IPS-NIHi11 (cell line): Measurements from ENCODE around the gene CENPP.

Source experiments
- DNase-seq: peaks from one replicate; pipeline ENCODE4 v3.0.0; 2012; ENCODE audit warnings: mixed read lengths, low spot score

Gene CENPP

DNA sequence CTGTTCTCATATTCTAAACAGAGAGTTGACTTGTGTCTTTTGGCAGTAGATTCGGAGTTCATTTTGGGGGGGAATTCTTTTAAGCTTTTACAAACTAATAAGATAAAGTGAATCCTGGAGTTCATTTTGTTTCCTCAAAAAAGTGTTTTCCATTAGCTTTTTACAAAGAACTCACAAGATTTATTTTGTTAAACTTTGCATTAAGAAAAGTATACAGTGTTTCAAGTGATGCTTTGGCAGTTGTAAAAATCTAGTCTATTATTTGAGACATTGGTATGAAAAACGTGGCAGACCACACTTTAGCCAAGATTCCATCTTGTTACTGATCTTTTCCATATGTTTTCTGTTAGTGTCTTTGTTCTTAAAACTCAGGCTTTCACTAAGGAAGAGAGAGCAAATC is 99.7 kb downstream of the CENPP start:
- no peak for DNase-seq

DNA sequence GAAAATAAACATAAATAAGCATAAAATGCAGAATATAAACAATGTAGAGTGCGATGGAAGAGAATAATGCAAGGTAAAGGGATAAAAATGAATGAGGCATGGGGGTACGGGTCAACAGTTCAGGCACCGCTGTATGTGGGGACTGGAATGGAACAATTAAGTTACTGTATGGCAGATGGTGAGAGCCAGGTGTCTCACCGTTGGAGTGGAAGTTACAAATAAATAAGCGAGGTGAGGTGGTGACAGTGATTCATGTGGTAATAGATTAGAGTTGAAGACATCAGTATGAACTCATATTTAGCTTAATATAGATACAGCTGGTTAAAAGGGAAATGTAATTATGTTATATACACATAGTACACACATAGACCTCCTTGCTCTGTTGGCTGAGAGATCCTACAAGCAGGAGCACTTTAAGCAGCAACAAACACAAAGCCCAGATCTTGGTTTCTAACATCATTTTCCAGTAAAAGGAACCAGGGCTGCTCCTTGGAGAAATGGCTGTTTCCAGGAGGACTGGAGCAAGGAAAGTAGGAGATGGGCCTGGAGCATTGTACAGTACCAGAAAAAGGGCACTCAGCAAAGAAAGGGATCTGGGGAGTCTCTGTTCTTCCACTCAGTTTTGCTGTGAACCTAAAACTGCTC is 100.9 kb downstream of the CENPP start:
- DNase-seq, result no peak

DNA sequence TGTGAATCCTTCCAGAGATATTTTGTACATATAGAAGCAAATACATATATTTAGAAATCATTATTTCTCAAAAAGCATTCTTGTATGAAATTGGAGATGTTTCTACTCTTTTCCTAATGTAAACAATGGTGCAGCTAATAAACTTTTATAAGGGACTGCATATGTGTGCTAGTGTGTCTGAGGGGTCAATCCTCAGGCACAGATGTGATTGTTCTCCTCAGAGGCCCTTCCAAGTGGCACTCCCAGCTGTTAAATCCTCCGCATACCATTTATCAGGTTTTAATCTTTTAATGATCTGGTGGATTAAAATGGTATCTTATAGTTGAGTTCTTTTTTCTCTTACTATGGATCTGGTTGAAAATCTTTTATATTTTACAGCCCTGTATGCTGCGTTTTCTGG is 104.1 kb downstream of the CENPP start:
- DNase-seq, result no peak

DNA sequence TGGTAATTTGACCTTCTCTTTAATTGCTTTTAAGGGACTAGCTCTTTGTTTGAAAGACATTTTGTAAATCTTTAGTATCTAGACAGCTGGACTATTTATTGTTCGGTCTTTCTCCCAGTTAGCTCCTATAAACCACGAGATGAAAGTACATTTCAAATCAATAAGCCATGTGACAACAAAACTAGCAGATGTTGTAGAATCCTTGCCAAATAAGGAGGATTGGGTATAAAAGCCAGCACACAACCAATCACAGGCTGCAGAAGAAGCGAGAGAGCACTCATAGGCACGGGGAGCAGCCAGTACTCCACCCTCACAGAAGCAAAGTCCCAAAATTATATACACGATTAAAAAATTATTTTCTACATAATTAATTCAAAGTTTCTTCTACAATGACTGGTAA is 106.6 kb downstream of the CENPP start:
- no peak for DNase-seq

DNA sequence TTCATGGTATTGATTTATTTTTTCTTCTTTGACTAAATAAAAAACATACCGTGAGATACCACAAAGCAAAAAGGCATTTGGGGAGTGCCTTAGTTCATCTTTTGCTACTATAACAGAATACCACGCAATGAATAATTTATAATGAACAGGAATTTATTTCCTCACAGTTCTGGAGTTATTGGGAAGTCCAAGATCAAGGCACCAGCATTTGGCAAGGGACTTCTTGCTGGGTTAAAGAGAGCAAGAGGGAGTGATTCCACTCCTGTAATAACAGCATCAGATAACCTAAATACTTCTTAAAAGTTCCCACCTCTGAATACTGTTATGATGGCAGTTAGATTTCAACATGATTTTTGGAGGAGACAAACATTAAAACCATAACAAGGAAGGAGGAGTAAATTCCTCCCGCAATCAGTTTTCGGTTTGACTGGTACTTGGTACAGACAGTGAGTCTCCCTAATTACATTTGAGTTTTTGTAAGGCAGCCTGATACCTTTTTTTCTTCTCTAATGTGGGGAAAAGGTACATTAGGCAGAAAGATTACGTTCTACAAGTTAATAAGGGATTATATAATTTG is 107.3 kb downstream of the CENPP start:
- no peak for DNase-seq

DNA sequence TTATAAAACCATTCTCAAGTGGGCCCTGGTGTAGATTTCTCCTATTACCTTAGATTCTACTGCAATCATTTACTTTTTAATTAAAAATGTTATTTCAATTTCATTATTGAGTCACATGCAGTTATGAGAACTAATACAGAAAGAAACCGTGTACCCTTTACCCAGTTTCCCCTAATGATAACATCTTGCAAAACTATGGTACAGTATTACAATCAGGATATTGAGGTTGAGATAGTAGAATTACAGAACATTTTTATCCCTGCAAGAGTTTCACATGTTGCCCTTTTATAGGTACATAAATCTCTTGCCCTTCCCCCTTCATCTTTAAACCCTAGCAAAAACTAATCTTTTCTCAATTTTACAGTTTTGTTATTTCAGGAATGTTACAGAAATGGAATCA is 109.5 kb downstream of the CENPP start:
- no peak for DNase-seq

DNA sequence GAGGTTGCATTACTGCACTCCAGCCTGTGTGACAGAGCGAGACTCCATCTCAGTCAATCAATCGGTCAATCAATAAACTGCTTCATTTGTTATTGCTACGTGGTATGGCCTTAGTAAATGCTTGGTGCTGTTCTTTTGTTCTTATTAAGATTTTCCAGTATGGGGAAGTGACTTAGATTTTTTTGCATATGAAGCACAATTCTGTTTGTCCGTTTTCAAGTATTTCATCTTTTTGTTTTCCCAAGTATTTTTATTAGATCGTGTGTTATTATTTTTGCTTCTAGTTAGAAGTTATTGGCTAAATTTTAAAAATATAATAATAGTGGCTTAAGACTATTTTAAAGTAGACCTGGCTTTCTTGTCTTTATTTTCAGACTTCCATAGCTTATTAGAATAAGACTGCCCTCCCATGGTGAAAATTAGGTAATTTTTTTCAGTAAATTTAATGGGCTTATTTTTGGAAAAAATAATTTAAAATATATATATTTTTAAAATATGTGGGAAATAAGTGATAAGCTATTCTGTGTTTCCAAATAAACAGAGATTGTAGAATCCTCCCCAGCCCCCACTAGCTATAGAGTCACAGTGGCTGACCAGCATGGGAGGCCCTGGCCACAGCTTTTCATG is 113.3 kb downstream of the CENPP start:
- DNase-seq, result no peak

DNA sequence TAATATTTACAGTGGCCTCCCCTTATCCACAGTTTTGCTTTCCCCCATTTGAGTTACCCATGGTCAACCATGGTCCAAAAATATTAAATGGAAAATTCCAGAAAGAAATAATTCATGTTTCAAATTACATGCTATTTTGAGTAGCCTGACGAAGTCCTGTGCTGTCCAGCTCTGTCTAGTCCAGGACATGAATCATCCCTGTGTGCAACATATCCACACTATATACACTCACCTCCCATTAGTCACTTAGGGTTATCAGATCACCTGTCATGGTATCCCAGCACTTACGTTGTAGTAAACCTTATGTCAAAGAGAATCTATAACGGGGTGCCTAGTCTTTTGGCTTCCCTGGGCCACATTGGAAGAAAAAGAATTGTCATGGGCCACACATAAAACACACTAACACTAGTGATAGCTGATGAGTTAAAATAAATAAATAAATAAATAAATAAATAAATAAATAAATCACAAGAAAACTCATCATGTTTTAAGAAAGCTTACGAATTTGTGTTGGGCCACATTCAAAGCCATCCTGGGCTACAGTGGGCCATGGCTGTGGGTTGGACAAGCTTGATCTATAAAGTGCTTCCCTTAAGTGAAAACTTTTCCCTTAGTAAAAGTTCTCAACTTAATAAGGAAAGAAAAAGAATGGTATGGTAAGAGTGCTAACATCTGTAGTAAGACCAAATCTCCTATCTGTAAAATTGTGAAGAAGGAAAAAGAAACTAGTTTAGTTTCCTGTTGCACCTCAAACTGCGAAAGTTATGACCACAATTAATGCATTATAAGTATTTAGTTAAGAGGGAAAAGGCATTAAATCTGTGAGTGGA is 114.4 kb downstream of the CENPP start:
- no peak for DNase-seq

DNA sequence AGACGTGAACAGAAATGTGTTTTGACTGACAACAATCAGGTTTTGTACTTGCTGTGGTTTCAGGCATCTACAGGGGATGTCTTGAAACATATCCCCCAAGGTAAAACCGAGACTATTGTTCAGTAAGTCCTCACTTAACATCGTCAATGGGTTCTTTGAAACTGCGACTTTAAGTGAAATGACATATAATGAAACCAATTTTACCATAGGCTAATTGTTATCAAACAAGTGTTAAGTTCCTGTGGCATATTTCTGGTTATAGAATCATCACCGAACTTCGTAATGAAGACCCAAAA is 114.9 kb downstream of the CENPP start:
- DNase-seq, result no peak

DNA sequence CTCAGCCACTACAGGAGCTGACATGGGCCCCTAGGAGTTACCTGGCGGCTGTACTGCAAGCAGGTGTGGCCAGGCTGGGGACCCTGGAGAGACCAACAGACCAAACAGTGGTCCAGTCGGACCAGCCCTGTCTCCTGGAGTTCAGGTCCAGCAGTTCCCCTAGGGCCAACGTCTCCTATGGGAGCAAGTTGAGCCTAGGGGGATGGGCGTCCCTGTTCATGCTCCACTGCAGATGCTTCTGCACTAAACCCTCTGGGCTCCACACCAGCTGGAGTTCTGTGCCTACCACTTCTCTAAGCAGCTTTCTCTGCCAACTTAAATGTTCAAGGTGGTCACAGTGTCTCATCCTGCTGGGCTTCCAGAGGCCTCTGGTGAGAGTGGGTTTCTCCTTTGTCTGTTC is 119.1 kb downstream of the CENPP start:
- no peak for DNase-seq

DNA sequence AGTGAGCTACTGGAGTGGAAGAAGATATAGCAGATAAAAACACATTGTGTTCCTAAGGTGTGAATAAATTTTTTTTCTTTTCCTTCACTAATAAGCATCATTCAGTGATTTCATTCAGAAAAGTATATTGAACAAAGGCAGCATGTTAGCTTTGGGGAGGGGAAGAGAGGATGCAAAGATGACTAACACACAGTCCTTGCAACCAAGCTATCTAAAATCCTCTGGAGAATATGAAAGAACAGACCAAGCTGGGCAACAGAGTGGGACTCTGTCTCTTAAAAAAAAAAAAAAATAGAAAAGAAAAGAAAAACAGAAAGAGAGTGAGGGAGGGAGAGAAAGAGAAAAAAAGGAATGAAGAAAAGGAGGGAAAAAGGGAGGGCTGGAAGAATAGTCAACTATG is 120.8 kb downstream of the CENPP start:
- DNase-seq, result no peak

- DNase-seq, result peak; percentile 37
Observed at GRCh38 chr9:92455217-92455616, 129.5 kb downstream of the CENPP start.

GRCh38 chr9:92457576-92457975 is 131.8 kb downstream of the CENPP start:
- DNase-seq, result no peak

GRCh38 chr9:92463387-92463786 is 137.6 kb downstream of the CENPP start:
- no peak for DNase-seq

GRCh38 chr9:92463984-92464383 is 138.2 kb downstream of the CENPP start:
- DNase-seq, result no peak

GRCh38 chr9:92467041-92467440 is 141.3 kb downstream of the CENPP start:
- DNase-seq, result no peak

- DNase-seq, result no peak
Observed at GRCh38 chr9:92467511-92467910, 141.8 kb downstream of the CENPP start.

DNA sequence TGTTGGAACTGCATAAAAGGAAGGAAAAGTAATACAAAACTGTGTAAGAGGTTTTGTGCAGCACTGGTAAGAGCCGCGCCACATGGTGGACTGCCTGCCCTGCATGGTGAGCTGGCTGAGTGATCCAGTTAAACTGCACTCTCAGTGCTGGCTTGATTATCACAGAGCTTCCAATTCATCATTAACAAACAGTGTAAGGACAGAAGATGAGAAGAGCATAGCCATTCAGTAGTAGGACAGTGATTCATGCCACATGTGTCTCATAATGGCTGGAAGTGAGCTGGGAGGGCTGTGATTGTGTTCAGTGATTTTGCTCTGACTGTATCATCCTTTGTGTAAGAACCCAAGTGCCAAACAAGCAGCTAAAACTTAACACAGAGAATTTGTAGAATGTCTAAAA is 142.5 kb downstream of the CENPP start:
- DNase-seq, result no peak

DNA sequence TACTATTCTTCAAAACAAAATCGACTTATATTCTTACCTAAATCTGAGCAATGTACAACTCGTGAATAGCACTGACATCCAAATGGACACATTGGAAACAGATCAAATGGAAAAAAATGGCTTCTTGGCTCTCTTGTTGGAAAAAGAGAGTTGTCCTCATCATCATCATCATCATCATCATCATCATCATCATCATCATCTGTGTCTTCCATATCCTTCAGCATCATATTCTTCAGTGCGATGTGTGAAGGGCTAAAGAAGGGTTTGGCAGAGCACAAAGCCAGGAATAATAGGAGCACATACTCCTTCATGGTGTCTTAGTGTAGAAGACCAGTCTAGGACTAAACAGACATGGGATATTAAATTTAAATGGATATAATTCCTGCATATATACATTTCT is 148.8 kb downstream of the CENPP start:
- DNase-seq, result no peak

DNA sequence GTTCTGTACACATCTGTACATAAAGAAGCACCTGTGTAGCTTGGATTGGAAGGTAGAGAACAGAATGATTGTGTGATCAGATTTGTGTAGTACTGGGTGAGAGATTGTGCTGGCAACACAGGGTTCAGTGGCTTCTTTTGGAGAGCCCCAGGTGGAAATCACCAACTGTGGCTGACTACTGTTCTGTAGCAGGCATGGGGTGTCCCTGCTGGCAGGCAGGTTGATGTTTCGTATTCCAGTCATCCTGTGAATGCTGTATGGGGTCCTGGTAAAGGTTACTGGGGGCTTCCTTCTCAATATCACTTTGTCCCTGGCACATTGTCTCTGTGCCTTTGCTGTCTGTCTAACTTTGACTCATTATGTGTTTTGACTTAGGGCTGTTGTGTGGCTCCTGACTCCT is 151.2 kb downstream of the CENPP start:
- DNase-seq, result no peak

GRCh38 chr9:92478783-92479182 is 153.0 kb downstream of the CENPP start:
- no peak for DNase-seq

DNA sequence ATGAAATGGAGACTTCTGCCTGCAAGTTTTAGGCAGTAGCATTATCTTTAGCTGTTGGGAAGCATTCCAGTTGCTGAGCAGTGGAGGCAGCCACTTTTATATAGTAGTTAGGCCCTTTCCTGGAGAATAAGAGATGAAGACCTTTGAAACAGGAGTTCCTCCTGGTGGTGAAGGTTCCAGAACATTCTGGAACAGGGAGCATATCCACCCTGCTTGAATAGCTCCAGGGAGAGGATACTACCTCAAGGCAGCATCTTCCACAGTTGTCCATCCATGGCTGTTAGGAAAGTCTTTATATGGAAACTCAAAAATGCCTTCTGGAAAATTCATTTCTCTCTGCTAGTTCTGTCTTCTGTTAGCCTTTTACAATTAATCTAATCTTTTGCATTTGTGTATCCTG is 153.6 kb downstream of the CENPP start:
- no peak for DNase-seq

GRCh38 chr9:92480291-92480771 is 154.6 kb downstream of the CENPP start:
- DNase-seq, result no peak
